ENCODE measurements around the gene PLSCR1.

DNA sequence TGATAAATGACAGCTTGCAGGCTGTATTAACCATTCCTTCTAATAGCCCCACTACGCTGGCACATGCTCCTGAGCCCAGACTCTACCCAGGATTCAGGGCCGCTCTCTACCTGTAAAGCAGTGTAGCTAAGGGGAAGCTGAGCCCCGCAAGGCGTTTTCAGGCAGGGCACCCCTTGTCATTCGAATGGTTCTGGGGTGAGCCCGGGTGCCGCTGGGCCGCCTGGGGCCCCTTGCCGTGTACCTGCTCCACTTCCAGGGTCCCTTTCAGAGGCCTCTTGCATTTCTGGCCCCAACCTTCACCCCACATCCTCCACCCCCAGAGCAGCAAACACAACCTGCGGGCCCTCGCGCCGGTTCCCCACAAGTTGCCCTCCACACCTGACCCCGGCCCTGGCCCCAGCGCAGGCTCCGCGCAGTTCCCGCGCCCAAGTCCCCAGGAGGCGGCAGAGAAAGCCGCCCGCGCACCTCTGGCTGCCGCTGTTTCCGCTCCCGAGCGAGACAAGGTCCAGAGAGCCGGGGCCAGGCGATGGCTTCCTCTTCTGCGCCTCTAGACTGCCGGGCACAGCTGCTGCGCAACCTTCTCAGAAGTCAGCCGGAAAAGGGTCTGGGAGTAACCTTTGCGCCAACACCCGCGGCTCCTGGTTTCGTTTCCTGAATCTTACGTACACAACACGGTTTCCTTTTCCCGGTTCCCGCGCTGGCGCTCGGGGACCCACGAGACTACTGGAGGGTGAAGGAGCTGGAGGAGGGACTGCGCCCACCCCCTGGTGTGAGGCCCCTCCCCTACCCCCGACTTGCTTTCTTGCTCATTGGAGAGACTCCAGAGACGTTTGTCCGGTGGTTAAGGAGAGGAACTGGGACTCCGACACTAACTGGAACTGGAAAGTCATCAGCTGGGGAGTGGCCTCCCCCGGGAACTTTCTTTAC is at the start of gene PLSCR1:
- peak; percentile 83 to 96 (median 96) for TF ChIP-seq POLR2A (IDR thresholded peaks at IDR 0.05)
- TF ChIP-seq, protein P1, sequence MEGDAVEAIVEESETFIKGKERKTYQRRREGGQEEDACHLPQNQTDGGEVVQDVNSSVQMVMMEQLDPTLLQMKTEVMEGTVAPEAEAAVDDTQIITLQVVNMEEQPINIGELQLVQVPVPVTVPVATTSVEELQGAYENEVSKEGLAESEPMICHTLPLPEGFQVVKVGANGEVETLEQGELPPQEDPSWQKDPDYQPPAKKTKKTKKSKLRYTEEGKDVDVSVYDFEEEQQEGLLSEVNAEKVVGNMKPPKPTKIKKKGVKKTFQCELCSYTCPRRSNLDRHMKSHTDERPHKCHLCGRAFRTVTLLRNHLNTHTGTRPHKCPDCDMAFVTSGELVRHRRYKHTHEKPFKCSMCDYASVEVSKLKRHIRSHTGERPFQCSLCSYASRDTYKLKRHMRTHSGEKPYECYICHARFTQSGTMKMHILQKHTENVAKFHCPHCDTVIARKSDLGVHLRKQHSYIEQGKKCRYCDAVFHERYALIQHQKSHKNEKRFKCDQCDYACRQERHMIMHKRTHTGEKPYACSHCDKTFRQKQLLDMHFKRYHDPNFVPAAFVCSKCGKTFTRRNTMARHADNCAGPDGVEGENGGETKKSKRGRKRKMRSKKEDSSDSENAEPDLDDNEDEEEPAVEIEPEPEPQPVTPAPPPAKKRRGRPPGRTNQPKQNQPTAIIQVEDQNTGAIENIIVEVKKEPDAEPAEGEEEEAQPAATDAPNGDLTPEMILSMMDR (IDR thresholded peaks at IDR 0.05): peak in 2 of 7 experiments; percentile 6 to 11
